ENCODE measurements around the gene RALB. TPM values are rescaled to one million over a fixed set of nuclear protein-coding genes. Genes with fewer than 3 reads are reported as not detected.

Gene RALB
- total and polyA plus RNA-seq, 2 of the 8 experiments (the other 6 are each of a cell fraction or from before 2014, with no cell fraction given) = 12.0 to 16.6 TPM

- Histone ChIP-seq H3K4ac (replicated peaks; ENCODE audit: insufficient read length, low read depth, low read length) (no peak overlapping the region), H3K4me1 (replicated peaks in 1 of 4; ENCODE audit: control insufficient read depth in 3 of 4, insufficient read depth in 4 of 4, low read length in 3 of 4) (no peaks in the 10 kb centered on the region; a peak in 3 of 7 replicates), H3K14ac (ENCODE audit: insufficient read length) (no peak overlapping the region), H3K36me3 (ENCODE audit: control insufficient read depth in 2 of 4, insufficient read depth in 4 of 4, low read length in 3 of 4) (no peaks in the 10 kb centered on the region), H3K4me2 (ENCODE audit: insufficient read depth in 1 of 2, low read depth in 2 of 2, low read length in 2 of 2) (no peak overlapping the region), H4K20me1 (replicated peaks in 1 of 2; ENCODE audit: control insufficient read depth in 1 of 2, insufficient read depth in 2 of 2, low read length in 2 of 2) (peaks cover 0 to 4% of the 10 kb centered on the region in 2 experiments), H2BK15ac (ENCODE audit: low read length) (no peak overlapping the region), H3K56ac (replicated peaks; ENCODE audit: insufficient read length, low read depth, low read length) (no peak overlapping the region), H2BK20ac (ENCODE audit: low read length) (no peak overlapping the region), H3K4me3 (ENCODE audit: extremely low read depth in 1 of 4, insufficient read depth in 2 of 4, low read depth in 3 of 4, low read length in 4 of 4) (no peak overlapping the region), H2BK5ac (ENCODE audit: low read depth, low read length) (no peak overlapping the region), H4K91ac (replicated peaks; ENCODE audit: insufficient read length, low read length) (no peak overlapping the region), H2BK120ac (replicated peaks; ENCODE audit: low read depth, low read length) (no peak overlapping the region), H3K79me1 (ENCODE audit: low read depth, low read length) (no peaks in the 10 kb centered on the region), H3K9ac (replicated peaks in 1 of 4; ENCODE audit: extremely low read depth in 1 of 4, low read depth in 3 of 4, low read length in 3 of 4) (no peak overlapping the region), H2BK12ac (ENCODE audit: low read depth, low read length) (no peak overlapping the region), H4K5ac (ENCODE audit: insufficient read length, low read depth, low read length) (no peak overlapping the region), H3K18ac (ENCODE audit: extremely low read depth, low read length) (no peak overlapping the region), H4K8ac (ENCODE audit: extremely low read depth, insufficient read depth, low read length) (no peak overlapping the region), H3K23me2 (ENCODE audit: low read depth, low read length) (no peaks in the 10 kb centered on the region; the same call in 1 of the 2 replicates), H3K9me3 (ENCODE audit: insufficient read depth in 2 of 2, low read depth in 1 of 2, low read length in 1 of 2) (no peaks in the 10 kb centered on the region), H2AK5ac (ENCODE audit: low read depth, low read length) (no peak overlapping the region), H3K27me3 (replicated peaks in 1 of 4; ENCODE audit: control insufficient read depth in 3 of 4, extremely low read depth in 1 of 4, insufficient read depth in 3 of 4, low read length in 3 of 4) (peaks cover 3 to 28% (median 28%) of the 10 kb centered on the region in 4 experiments), H3K27ac (ENCODE audit: low read depth, low read length) (no peak overlapping the region), H2AFZ (ENCODE audit: low read length) (no peak overlapping the region), H3K23ac (ENCODE audit: insufficient read length) (no peak overlapping the region), H3K79me2 (ENCODE audit: control insufficient read depth in 1 of 2, insufficient read depth in 2 of 2, low read length in 2 of 2) (no peaks in the 10 kb centered on the region)
- WGBS, 2 experiments (ENCODE audit: extremely low coverage in 1 of 2, insufficient coverage in 1 of 2, insufficient read length in 1 of 2, insufficient replicate concordance in 2 of 2, low coverage in 1 of 2, low lambda C conversion rate in 2 of 2, missing lambda C conversion rate in 1 of 2) = 83% methylated on average over 7 of the region's 8 CpGs; no CpG with 5 or more reads in 1 of the 2 experiments
- ChIA-PET POLR2A (ENCODE audit: partially characterized antibody) (no interaction called here), CTCF (ENCODE audit: partially characterized antibody) (interaction anchor here (0.6 to 4.5 kb wide), 5 partner anchors 16 to 134 kb away, joined by 3 to 15 read pairs (median 3); no protein-coding TSS in a partner anchor)
- no peak for DNase-seq (ENCODE audit: low read depth in 1 of 2, low spot score in 2 of 2)
- TF ChIP-seq CHD2 (IDR thresholded peaks at IDR 0.05; ENCODE audit: low read length) (no peak), JUN (IDR thresholded peaks at IDR 0.05; ENCODE audit: low read depth, low read length) (no peak), PHF8 (conservative IDR thresholded peaks at IDR 0.05; ENCODE audit: low read depth, low read length) (no peak), YY1 (IDR thresholded peaks at IDR 0.05; ENCODE audit: low read depth, low read length) (no peak), POLR2AphosphoS5 (IDR thresholded peaks at IDR 0.05; ENCODE audit: low read depth, low read length) (no peak), CREB1 (IDR thresholded peaks at IDR 0.05) (no peak), TEAD4 (IDR thresholded peaks at IDR 0.05; ENCODE audit: low read depth, low read length) (no peak)
- FAIRE-seq = no peak
Measured at GRCh38 chr2:120317916-120318315, 65.3 kb downstream of the RALB start.
